CD4-positive, alpha-beta T cell (primary cell): ENCODE data around the gene MPPED1. TPM values are rescaled to one million over a fixed set of nuclear protein-coding genes. Genes with fewer than 3 reads are reported as not detected.

Experiments
- ATAC-seq: fragments of 200-7000 bp; cut with Tn5 transposase; one replicate; pipeline ENCODE4 v1.10.0; 2022; ENCODE audit warnings: mild to moderate bottlenecking; ENCODE audit not compliant: poor library complexity
- CTCF ChIA-PET: fragments of 350-600 bp; sonication (Branson Sonifier 250); formaldehyde crosslinking; loops from one replicate; lab custom pipeline; 2021; ENCODE audit warnings: antibody characterized with exemption, inconsistent platforms; lab: Charles Lee
- POLR2A ChIA-PET: fragments of 350-600 bp; sonication (Branson Sonifier 250); formaldehyde crosslinking; loops from one replicate; lab custom pipeline; 2021; ENCODE audit warnings: antibody characterized with exemption, inconsistent platforms; lab: Charles Lee
- DNase-seq, 14 experiments: peaks; one replicate each; pipeline ENCODE4 v3.0.0-alpha.2; 2013 to 2020; ENCODE audit warnings: mixed read lengths in 2 of 14
- H3K27ac ChIP-seq, 2 donors: one replicate each; pipeline versions ENCODE4 v1.5.1 to v1.7.0; 2013; ENCODE audit warnings: low read length in 2 of 2, low read depth in 1 of 2, mild to moderate bottlenecking in 1 of 2
- H3K27me3 ChIP-seq, 2 experiments: 1 replicate in 1 of 2; 2 replicates in 1 of 2; pipeline versions ENCODE4 v1.6.1 to v1.7.0; 2013; ENCODE audit warnings: low read length in 2 of 2, control low read depth in 1 of 2, mild to moderate bottlenecking in 1 of 2, moderate library complexity in 1 of 2; ENCODE audit not compliant: insufficient read depth in 2 of 2, control insufficient read depth in 1 of 2
- H3K36me3 ChIP-seq: one replicate; pipeline ENCODE4 v1.6.1; 2013; ENCODE audit warnings: low read length, control low read depth; ENCODE audit not compliant: insufficient read depth
- H3K4me1 ChIP-seq: one replicate; pipeline ENCODE4 v1.6.1; 2013; ENCODE audit warnings: low read length, control low read depth; ENCODE audit not compliant: insufficient read depth
- H3K4me3 ChIP-seq: one replicate; pipeline ENCODE4 v1.5.1; 2013; ENCODE audit warnings: mild to moderate bottlenecking, low read length, moderate library complexity
- H3K9me3 ChIP-seq, 2 experiments: 1 replicate in 1 of 2; 2 replicates in 1 of 2; pipeline versions ENCODE4 v1.6.1 to v1.7.0; 2013; ENCODE audit warnings: low read length in 2 of 2, mild to moderate bottlenecking in 2 of 2, control low read depth in 1 of 2, moderate library complexity in 1 of 2; ENCODE audit not compliant: control insufficient read depth in 1 of 2, insufficient read depth in 1 of 2
- H3K27ac Mint-ChIP-seq: one replicate; pipeline ENCODE4 v1.8.0; 2020; ENCODE audit warnings: mixed read lengths
- H3K27me3 Mint-ChIP-seq: one replicate; pipeline ENCODE4 v1.8.0; 2021; ENCODE audit warnings: mixed read lengths
- H3K36me3 Mint-ChIP-seq: one replicate; pipeline ENCODE4 v1.8.0; 2021; ENCODE audit warnings: low read depth, mixed read lengths
- H3K4me1 Mint-ChIP-seq: one replicate; pipeline ENCODE4 v1.8.0; 2021; ENCODE audit warnings: low read depth, mixed read lengths
- H3K4me3 Mint-ChIP-seq: one replicate; pipeline ENCODE4 v1.8.0; 2020; ENCODE audit warnings: mild to moderate bottlenecking, mixed read lengths
- H3K9me3 Mint-ChIP-seq: one replicate; pipeline ENCODE4 v1.8.0; 2020; ENCODE audit warnings: mixed read lengths
- CTCF ChIP-seq: fragments of 200-600 bp; IDR thresholded peaks from one replicate; pipeline ENCODE4 v1.8.0; 2022; ENCODE audit warnings: antibody characterized with exemption, mild to moderate bottlenecking
- intact Hi-C, 2 experiments: fragments of 100-400 bp; cut with DNase I in 1 of 2; cut with micrococcal nuclease in 1 of 2; formaldehyde crosslinking; loops; one replicate each; pipeline versions ENCODE4 v1.15.1 to v1.9.0; 2023 to 2025; cut with DNase I, micrococcal nuclease
- total RNA-seq, 174 experiments: library from RNA in 2 of 174; stranded (reverse) in 2 of 174; gene quantifications; one replicate each; pipeline ENCODE4 v1.2.3 and lab custom pipeline; 2021 to 2026

MPPED1 gene
- total RNA-seq, 2 experiments from 2014 or later, result not detected

- H3K9me3 ChIP-seq, result no peaks in the 10 kb centered on the region
- intact Hi-C loops, result no loop called here
- DNase-seq (no peak), ATAC-seq (no peak)
- no peak overlapping the region for H3K4me3 ChIP-seq
- ChIA-PET CTCF (no interaction called here), POLR2A (no interaction called here)
- TF ChIP-seq CTCF, result no peak
- no peak overlapping the region for H3K27ac Mint-ChIP-seq
- peaks cover 66% of the 10 kb centered on the region for H3K27me3 Mint-ChIP-seq
- no peak overlapping the region for H3K4me3 Mint-ChIP-seq
- no peaks in the 10 kb centered on the region for H3K36me3 ChIP-seq
- H3K4me1 Mint-ChIP-seq, result no peaks in the 10 kb centered on the region
- no peaks in the 10 kb centered on the region for H3K36me3 Mint-ChIP-seq
- H3K27ac ChIP-seq, result no peak overlapping the region
- peaks cover 29 to 30% of the 10 kb centered on the region in 2 experiments for H3K27me3 ChIP-seq
- no peaks in the 10 kb centered on the region for H3K9me3 Mint-ChIP-seq
- no peaks in the 10 kb centered on the region for H3K4me1 ChIP-seq
These were observed 2.0 kb downstream of the MPPED1 start for GRCh38 chr22:43413826-43414225.

DNA sequence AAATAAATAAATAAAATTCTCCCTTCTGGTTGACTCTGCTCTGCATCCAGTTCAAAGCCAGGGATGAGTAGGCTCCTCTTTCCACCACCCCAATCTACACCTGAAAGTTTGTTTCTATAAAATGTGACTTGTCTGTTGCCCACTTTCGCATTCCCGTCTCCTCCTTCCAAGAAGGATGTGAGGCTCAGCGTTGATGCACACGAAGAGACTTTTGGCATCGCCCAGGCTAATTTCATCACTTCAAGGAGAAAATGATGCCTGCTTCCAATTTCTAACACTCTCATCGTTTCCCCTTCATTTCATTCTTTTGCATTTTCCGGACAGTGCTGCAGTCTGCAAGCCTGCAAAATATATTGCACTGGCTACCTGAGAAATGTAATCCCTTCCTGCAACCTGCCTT, 3.9 kb downstream of the MPPED1 start:
- no peaks in the 10 kb centered on the region for H3K9me3 Mint-ChIP-seq
- H3K4me1 Mint-ChIP-seq, result no peaks in the 10 kb centered on the region
- intact Hi-C loops, result no loop called here
- POLR2A ChIA-PET, result no interaction called here
- Histone ChIP-seq H3K4me3 (no peak overlapping the region), H3K27me3 (peaks cover 19 to 23% of the 10 kb centered on the region in 2 experiments), H3K27ac (no peak overlapping the region), H3K4me1 (no peaks in the 10 kb centered on the region), H3K36me3 (no peaks in the 10 kb centered on the region), H3K9me3 (no peaks in the 10 kb centered on the region)
- H3K36me3 Mint-ChIP-seq, result no peaks in the 10 kb centered on the region
- peaks cover 50% of the 10 kb centered on the region for H3K27me3 Mint-ChIP-seq
- ATAC-seq, result no peak
- no peak for DNase-seq
- TF ChIP-seq CTCF, result no peak
- no peak overlapping the region for H3K4me3 Mint-ChIP-seq
- no peak overlapping the region for H3K27ac Mint-ChIP-seq
- CTCF ChIA-PET, result no interaction called here

DNA sequence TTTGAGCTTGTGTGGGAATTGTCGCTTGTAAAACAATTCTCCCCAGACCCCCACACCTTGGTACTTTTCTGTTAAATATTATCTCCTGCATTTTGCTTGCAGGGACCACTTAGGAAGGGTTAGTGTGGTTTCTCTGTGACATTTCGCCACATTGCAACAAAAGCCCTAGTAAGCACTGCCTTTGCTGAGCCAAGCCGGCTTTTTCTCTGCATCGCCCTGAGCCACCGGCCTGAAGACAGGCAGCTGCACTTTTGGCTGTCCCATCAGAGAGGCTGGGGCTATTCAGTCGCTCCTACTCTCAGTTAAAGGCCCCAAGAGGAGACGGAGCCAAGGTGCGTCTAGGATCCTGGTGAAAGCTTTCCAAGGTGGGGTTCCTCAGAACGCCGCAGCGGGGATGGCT, 5.7 kb downstream of the MPPED1 start:
- CTCF ChIA-PET, result no interaction called here
- Mint-ChIP-seq H3K4me3 (no peak overlapping the region), H3K27ac (no peak overlapping the region), H3K36me3 (no peaks in the 10 kb centered on the region), H3K4me1 (no peaks in the 10 kb centered on the region), H3K9me3 (no peaks in the 10 kb centered on the region), H3K27me3 (peaks cover 48% of the 10 kb centered on the region)
- peaks cover 14 to 15% of the 10 kb centered on the region in 2 experiments for H3K27me3 ChIP-seq
- H3K4me3 ChIP-seq, result no peak overlapping the region
- H3K4me1 ChIP-seq, result no peaks in the 10 kb centered on the region
- H3K9me3 ChIP-seq, result peaks cover 0 to 4% of the 10 kb centered on the region in 2 experiments
- H3K27ac ChIP-seq, result no peak overlapping the region
- no peaks in the 10 kb centered on the region for H3K36me3 ChIP-seq
- intact Hi-C loops, result no loop called here
- POLR2A ChIA-PET, result no interaction called here
- ATAC-seq (no peak), DNase-seq (no peak)
- no peak for TF ChIP-seq CTCF
